Sigmoid colon (tissue), 7 donors: ENCODE results near the gene FGGY. TPM values are rescaled to one million over a fixed set of nuclear protein-coding genes. Genes with fewer than 3 reads are reported as not detected.
"Not testable (repeated sequence)": the region's sequence is repeated elsewhere in the genome, so short reads cannot be mapped to it uniquely, and the experiment has no call there.

ENCODE experiments used
- DNase-seq: peaks from one replicate; pipeline ENCODE4 v3.0.0-alpha.2; 2019
- H3K27ac ChIP-seq, 4 donors: fragments of 200-600 bp; sonication (generic); one replicate each; pipeline ENCODE4 v1.5.1; 2016 to 2019; ENCODE audit warnings: mild to moderate bottlenecking in 1 of 4
- H3K27me3 ChIP-seq, 3 donors: fragments of 200-600 bp; sonication (generic); one replicate each; pipeline ENCODE4 v1.5.1; 2019; ENCODE audit warnings: mild to moderate bottlenecking in 1 of 3
- H3K36me3 ChIP-seq, 4 donors: fragments of 200-600 bp; sonication (generic); one replicate each; pipeline ENCODE4 v1.5.1; 2016 to 2019
- H3K4me1 ChIP-seq, 4 donors: fragments of 200-600 bp; sonication (generic); one replicate each; pipeline ENCODE4 v1.5.1; 2017 to 2019
- H3K4me3 ChIP-seq, 4 donors: fragments of 200-600 bp; sonication (generic); one replicate each; pipeline ENCODE4 v1.5.1; 2017 to 2019; ENCODE audit warnings: mild to moderate bottlenecking in 2 of 4, moderate library complexity in 1 of 4
- H3K9me3 ChIP-seq, 4 donors: fragments of 200-600 bp in 3 of 4; sonication (generic) in 3 of 4; one replicate each; pipeline versions ENCODE4 v1.5.1 to v1.6.1; 2013 to 2019
- EP300 ChIP-seq, 4 donors: sonication (generic); formaldehyde crosslinking; IDR thresholded peaks; one replicate each; pipeline ENCODE4 v1.6.1; 2017; ENCODE audit warnings: antibody characterized with exemption in 4 of 4
- POLR2A ChIP-seq, 2 donors: fragments of 450-650 bp; IDR thresholded peaks; one replicate each; pipeline ENCODE4 v1.6.1; 2016; ENCODE audit warnings: antibody characterized with exemption in 2 of 2, mild to moderate bottlenecking in 2 of 2, moderate library complexity in 2 of 2
- POLR2AphosphoS5 ChIP-seq, 4 donors: sonication (generic); formaldehyde crosslinking; IDR thresholded peaks; one replicate each; pipeline ENCODE4 v1.6.1; 2017; ENCODE audit warnings: antibody characterized with exemption in 4 of 4
- WGBS, 2 donors: extraction: QIAGEN DNeasy Blood & Tissue Kit; methylation state at CpG; one replicate each; pipeline ENCODE4 v1.1.7; 2013; 5-methylcytosine and 5-hydroxymethylcytosine counted together
- intact Hi-C: fragments of 100-400 bp; cut with DNase I; formaldehyde crosslinking; loops from one replicate; pipeline ENCODE4 v1.15.1; 2023
- polyA plus RNA-seq, 3 donors: library from polyadenylated mRNA; stranded (reverse); fragments of 200-250 nt; gene quantifications; one replicate each; pipeline ENCODE4 v1.2.3, GENCODE V29; 2013
- total RNA-seq, 4 donors: library from RNA; depleted of rRNA; stranded (reverse); fragments of >200 nt; gene quantifications; one replicate each; pipeline ENCODE4 v1.1.0, GENCODE V29; 2016
- TF ChIP-seq, protein P1 (sequence below), 4 experiments: fragments of 450-650 bp in 3 of 4; fragments of 200-600 bp in 1 of 4; IDR thresholded peaks; one replicate each; pipeline ENCODE4 v1.5.1; 2016 to 2019; ENCODE audit warnings: antibody characterized with exemption in 4 of 4, mild to moderate bottlenecking in 3 of 4, moderate library complexity in 2 of 4
- donor health status: healthy with polysubstance abuse.
- donor health status: Bipolar disorder and iron deficiency.
- donor health status: healthy.

FGGY gene
- total and polyA plus RNA-seq, 7 donors = 4.8 to 54.1 (median 20.5) TPM

DNA sequence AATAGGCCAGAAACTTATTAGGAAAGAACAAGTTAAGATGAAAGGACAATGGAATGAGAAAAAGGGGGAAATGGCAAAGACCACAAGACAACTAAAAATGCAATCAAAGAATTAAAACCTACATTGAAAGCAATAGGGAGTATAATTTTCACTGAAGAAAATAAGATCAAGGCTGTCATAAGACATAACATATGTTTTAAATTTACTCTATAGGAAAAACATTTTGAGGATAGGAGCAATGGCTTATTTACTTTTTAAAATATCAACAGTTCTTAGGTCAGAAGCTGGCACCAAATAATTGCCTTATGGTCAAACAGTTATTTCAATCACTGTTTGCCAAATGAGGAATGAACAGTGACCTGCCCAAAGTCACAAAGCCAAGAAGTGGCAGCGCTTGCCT, 346.6 kb downstream of the FGGY start:
- H3K27ac ChIP-seq = no peak overlapping the region
- DNase-seq = no peak
- H3K27me3 ChIP-seq = no peaks in the 10 kb centered on the region
- no peaks in the 10 kb centered on the region for H3K9me3 ChIP-seq
- H3K4me3 ChIP-seq = no peak overlapping the region
- TF ChIP-seq POLR2AphosphoS5 (IDR thresholded peaks at IDR 0.05) (no peak), EP300 (IDR thresholded peaks at IDR 0.05) (no peak)
- TF ChIP-seq, protein P1, sequence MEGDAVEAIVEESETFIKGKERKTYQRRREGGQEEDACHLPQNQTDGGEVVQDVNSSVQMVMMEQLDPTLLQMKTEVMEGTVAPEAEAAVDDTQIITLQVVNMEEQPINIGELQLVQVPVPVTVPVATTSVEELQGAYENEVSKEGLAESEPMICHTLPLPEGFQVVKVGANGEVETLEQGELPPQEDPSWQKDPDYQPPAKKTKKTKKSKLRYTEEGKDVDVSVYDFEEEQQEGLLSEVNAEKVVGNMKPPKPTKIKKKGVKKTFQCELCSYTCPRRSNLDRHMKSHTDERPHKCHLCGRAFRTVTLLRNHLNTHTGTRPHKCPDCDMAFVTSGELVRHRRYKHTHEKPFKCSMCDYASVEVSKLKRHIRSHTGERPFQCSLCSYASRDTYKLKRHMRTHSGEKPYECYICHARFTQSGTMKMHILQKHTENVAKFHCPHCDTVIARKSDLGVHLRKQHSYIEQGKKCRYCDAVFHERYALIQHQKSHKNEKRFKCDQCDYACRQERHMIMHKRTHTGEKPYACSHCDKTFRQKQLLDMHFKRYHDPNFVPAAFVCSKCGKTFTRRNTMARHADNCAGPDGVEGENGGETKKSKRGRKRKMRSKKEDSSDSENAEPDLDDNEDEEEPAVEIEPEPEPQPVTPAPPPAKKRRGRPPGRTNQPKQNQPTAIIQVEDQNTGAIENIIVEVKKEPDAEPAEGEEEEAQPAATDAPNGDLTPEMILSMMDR (IDR thresholded peaks at IDR 0.05) = no peak
- H3K36me3 ChIP-seq = no peaks in the 10 kb centered on the region
- 98% methylated on average over 1 of the region's 1 CpG for WGBS, 2 donors
- intact Hi-C loops = no loop called here
- no peaks in the 10 kb centered on the region for H3K4me1 ChIP-seq

- no peaks in the 10 kb centered on the region for H3K9me3 ChIP-seq
- intact Hi-C loops = no loop called here
- no peak for TF ChIP-seq EP300 (IDR thresholded peaks at IDR 0.05)
- TF ChIP-seq, protein P1 (IDR thresholded peaks at IDR 0.05) = no peak
- WGBS, 2 donors = 91 to 96% methylated on average over 2 of the region's 2 CpGs
- H3K4me1 ChIP-seq = no peaks in the 10 kb centered on the region
- no peak for DNase-seq
- no peak overlapping the region for H3K27ac ChIP-seq
- H3K36me3 ChIP-seq = no peaks in the 10 kb centered on the region
- no peak overlapping the region for H3K4me3 ChIP-seq
- H3K27me3 ChIP-seq = no peaks in the 10 kb centered on the region
Observed at GRCh38 chr1:59645893-59646292, 349.0 kb downstream of the FGGY start.

DNA sequence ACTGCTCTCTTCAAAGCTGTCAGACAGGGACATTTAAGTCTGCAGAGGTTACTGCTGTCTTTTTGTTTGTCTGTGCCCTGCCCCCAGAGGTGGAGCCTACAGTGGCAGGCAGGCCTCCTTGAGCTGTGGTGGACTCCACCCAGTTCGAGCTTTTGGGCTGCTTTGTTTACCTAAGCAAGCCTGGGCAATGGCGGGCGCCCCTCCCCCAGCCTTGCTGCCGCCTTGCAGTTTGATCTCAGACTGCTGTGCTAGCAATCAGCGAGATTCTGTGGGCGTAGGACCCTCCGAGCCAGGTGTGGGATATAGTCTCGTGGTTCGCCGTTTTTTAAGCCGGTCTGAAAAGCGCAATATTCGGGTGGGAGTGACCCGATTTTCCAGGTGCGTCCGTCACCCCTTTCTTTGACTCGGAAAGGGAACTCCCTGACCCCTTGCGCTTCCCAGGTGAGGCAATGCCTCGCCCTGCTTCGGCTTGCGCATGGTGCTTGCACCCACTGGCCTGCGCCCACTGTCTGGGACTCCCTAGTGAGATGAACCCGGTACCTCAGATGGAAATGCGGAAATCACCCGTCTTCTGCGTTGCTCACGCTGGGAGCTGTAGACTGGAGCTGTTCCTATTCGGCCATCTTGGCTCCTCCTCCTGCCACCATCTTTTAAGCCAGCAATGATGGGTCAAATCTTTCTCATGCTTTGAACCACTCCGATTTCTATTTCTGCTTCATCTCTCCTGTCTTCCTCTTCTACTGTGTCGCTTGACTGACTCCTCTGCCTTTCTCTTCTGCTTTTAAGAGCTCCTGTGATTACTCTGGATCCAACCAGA, 356.5 kb downstream of the FGGY start:
- H3K9me3 ChIP-seq, intact Hi-C loops, H3K27me3 ChIP-seq, H3K36me3 ChIP-seq, DNase-seq, H3K4me1 ChIP-seq, H3K27ac ChIP-seq, H3K4me3 ChIP-seq: not testable (repeated sequence)
- 91 to 95% methylated on average over 29 to 30 of the region's 30 CpGs for WGBS, 2 donors

- no peaks in the 10 kb centered on the region for H3K27me3 ChIP-seq
- H3K27ac ChIP-seq = no peak overlapping the region
- no peak overlapping the region for H3K4me3 ChIP-seq
- H3K4me1 ChIP-seq = no peaks in the 10 kb centered on the region
- DNase-seq = no peak
- H3K36me3 ChIP-seq = no peaks in the 10 kb centered on the region
- TF ChIP-seq POLR2AphosphoS5 (IDR thresholded peaks at IDR 0.05) = no peak
- TF ChIP-seq POLR2A (IDR thresholded peaks at IDR 0.05) = no peak
- H3K9me3 ChIP-seq = no peaks in the 10 kb centered on the region
- 94 to 96% methylated on average over 2 of the region's 2 CpGs for WGBS, 2 donors
- intact Hi-C loops = no loop called here
Observed at GRCh38 chr1:59653968-59654367, 357.1 kb downstream of the FGGY start.

GRCh38 chr1:59657873-59658465, 361.1 kb downstream of the FGGY start:
- DNase-seq = no peak
- no peaks in the 10 kb centered on the region for H3K36me3 ChIP-seq
- WGBS, 2 donors = 85 to 95% methylated on average over 3 of the region's 3 CpGs
- no peaks in the 10 kb centered on the region for H3K27me3 ChIP-seq
- no peak overlapping the region for H3K4me3 ChIP-seq
- TF ChIP-seq POLR2A (IDR thresholded peaks at IDR 0.05) (no peak), EP300 (IDR thresholded peaks at IDR 0.05) (no peak), POLR2AphosphoS5 (IDR thresholded peaks at IDR 0.05) (no peak)
- TF ChIP-seq, protein P1 (IDR thresholded peaks at IDR 0.05) = no peak
- no peak overlapping the region for H3K27ac ChIP-seq
- H3K4me1 ChIP-seq = no peaks in the 10 kb centered on the region
- intact Hi-C loops = no loop called here
- H3K9me3 ChIP-seq = no peaks in the 10 kb centered on the region
